ENCODE data around the gene CELA3B. TPM values are rescaled to one million over a fixed set of nuclear protein-coding genes. Genes with fewer than 3 reads are reported as not detected.
"Not testable (repeated sequence)": the region's sequence is repeated elsewhere in the genome, so short reads cannot be mapped to it uniquely, and the experiment has no call there.

Gene CELA3B
- total and polyA plus RNA-seq, 2 of the 13 experiments (the other 11 are each of a cell fraction or from before 2014, with no cell fraction given): 0.34 TPM; not detected in 1

GRCh38 chr1:21985893-21986292 lies 9.1 kb downstream of the CELA3B start:
- CTCF ChIA-PET (ENCODE audit: low intra/inter-chr PET ratio, low total read pairs); H3K4me2 ChIP-seq (ENCODE audit: low read depth, low read length); intact Hi-C loops (cut with micrococcal nuclease; ENCODE audit: unreplicated experiment); H3K36me3 ChIP-seq (replicated peaks in 1 of 2; ENCODE audit: control insufficient read depth in 1 of 2, insufficient read depth in 2 of 2, low read length in 2 of 2); H3K79me2 ChIP-seq (ENCODE audit: insufficient read depth, low read length); H4K20me1 ChIP-seq (ENCODE audit: insufficient read depth, low read length); H2AFZ ChIP-seq (ENCODE audit: low read length); H3K27ac ChIP-seq (ENCODE audit: extremely low read length, insufficient read depth, low read length); POLR2A ChIA-PET; DNase-seq (ENCODE audit: low spot score); H3K4me3 ChIP-seq (replicated peaks in 1 of 3; ENCODE audit: insufficient read depth in 1 of 3, low read depth in 2 of 3, low read length in 3 of 3); H3K9ac ChIP-seq (ENCODE audit: insufficient read depth, low read depth, low read length); in situ Hi-C loops (cut with HindIII; ENCODE audit: extremely low pct_ligation_motif_present, low pct_unique_long_range_greater_than_20kb); ATAC-seq; H3K9me3 ChIP-seq (ENCODE audit: low read length); FAIRE-seq; H3K27me3 ChIP-seq (ENCODE audit: control insufficient read depth in 1 of 2, insufficient read depth in 2 of 2, low read length in 2 of 2); BruUV-seq (replicated peaks): not testable (repeated sequence)
- peaks cover 10% of the 10 kb centered on the region for H3K4me1 ChIP-seq (ENCODE audit: insufficient read depth, low read length)
- WGBS (ENCODE audit: low lambda C conversion rate): 10% methylated on average over 2 of the region's 5 CpGs

GRCh38 chr1:21986386-21986785 lies 9.6 kb downstream of the CELA3B start:
- H3K9ac ChIP-seq (ENCODE audit: insufficient read depth, low read depth, low read length); H3K27ac ChIP-seq (ENCODE audit: extremely low read length, insufficient read depth, low read length); DNase-seq (ENCODE audit: low spot score); H3K79me2 ChIP-seq (ENCODE audit: insufficient read depth, low read length); H2AFZ ChIP-seq (ENCODE audit: low read length); H3K36me3 ChIP-seq (replicated peaks in 1 of 2; ENCODE audit: control insufficient read depth in 1 of 2, insufficient read depth in 2 of 2, low read length in 2 of 2); POLR2A ChIA-PET; H3K27me3 ChIP-seq (ENCODE audit: control insufficient read depth in 1 of 2, insufficient read depth in 2 of 2, low read length in 2 of 2); H4K20me1 ChIP-seq (ENCODE audit: insufficient read depth, low read length); BruUV-seq (replicated peaks); H3K9me3 ChIP-seq (ENCODE audit: low read length); intact Hi-C loops (cut with micrococcal nuclease; ENCODE audit: unreplicated experiment); FAIRE-seq; H3K4me2 ChIP-seq (ENCODE audit: low read depth, low read length); ATAC-seq; H3K4me3 ChIP-seq (replicated peaks in 1 of 3; ENCODE audit: insufficient read depth in 1 of 3, low read depth in 2 of 3, low read length in 3 of 3); in situ Hi-C loops (cut with HindIII; ENCODE audit: extremely low pct_ligation_motif_present, low pct_unique_long_range_greater_than_20kb); CTCF ChIA-PET (ENCODE audit: low intra/inter-chr PET ratio, low total read pairs): not testable (repeated sequence)
- WGBS (ENCODE audit: low lambda C conversion rate): 75% methylated on average over 9 of the region's 12 CpGs
- H3K4me1 ChIP-seq (ENCODE audit: insufficient read depth, low read length): peaks cover 10% of the 10 kb centered on the region

GRCh38 chr1:21989672-21990393 lies 13.0 kb downstream of the CELA3B start:
- BruUV-seq (replicated peaks); H4K20me1 ChIP-seq (ENCODE audit: insufficient read depth, low read length); H3K4me3 ChIP-seq (replicated peaks in 1 of 3; ENCODE audit: insufficient read depth in 1 of 3, low read depth in 2 of 3, low read length in 3 of 3); H2AFZ ChIP-seq (ENCODE audit: low read length); H3K9me3 ChIP-seq (ENCODE audit: low read length); H3K36me3 ChIP-seq (replicated peaks in 1 of 2; ENCODE audit: control insufficient read depth in 1 of 2, insufficient read depth in 2 of 2, low read length in 2 of 2); H3K27ac ChIP-seq (ENCODE audit: extremely low read length, insufficient read depth, low read length); H3K9ac ChIP-seq (ENCODE audit: insufficient read depth, low read depth, low read length); DNase-seq (ENCODE audit: low spot score); CTCF ChIA-PET (ENCODE audit: low intra/inter-chr PET ratio, low total read pairs); intact Hi-C loops (cut with micrococcal nuclease; ENCODE audit: unreplicated experiment); H3K27me3 ChIP-seq (ENCODE audit: control insufficient read depth in 1 of 2, insufficient read depth in 2 of 2, low read length in 2 of 2); FAIRE-seq; H3K79me2 ChIP-seq (ENCODE audit: insufficient read depth, low read length); ATAC-seq; in situ Hi-C loops (cut with HindIII; ENCODE audit: extremely low pct_ligation_motif_present, low pct_unique_long_range_greater_than_20kb); POLR2A ChIA-PET; H3K4me2 ChIP-seq (ENCODE audit: low read depth, low read length): not testable (repeated sequence)
- WGBS (ENCODE audit: low lambda C conversion rate): 42% methylated on average over 3 of the region's 5 CpGs
- H3K4me1 ChIP-seq (ENCODE audit: insufficient read depth, low read length): peaks cover 12% of the 10 kb centered on the region

All from HepG2 (cell line).